Measurements from ENCODE around the gene CACNB3. TPM values are rescaled to one million over a fixed set of nuclear protein-coding genes. Genes with fewer than 3 reads are reported as not detected.

CACNB3 gene
- total RNA-seq, 1 donor from 2014 or later, result 25.0 TPM

DNA sequence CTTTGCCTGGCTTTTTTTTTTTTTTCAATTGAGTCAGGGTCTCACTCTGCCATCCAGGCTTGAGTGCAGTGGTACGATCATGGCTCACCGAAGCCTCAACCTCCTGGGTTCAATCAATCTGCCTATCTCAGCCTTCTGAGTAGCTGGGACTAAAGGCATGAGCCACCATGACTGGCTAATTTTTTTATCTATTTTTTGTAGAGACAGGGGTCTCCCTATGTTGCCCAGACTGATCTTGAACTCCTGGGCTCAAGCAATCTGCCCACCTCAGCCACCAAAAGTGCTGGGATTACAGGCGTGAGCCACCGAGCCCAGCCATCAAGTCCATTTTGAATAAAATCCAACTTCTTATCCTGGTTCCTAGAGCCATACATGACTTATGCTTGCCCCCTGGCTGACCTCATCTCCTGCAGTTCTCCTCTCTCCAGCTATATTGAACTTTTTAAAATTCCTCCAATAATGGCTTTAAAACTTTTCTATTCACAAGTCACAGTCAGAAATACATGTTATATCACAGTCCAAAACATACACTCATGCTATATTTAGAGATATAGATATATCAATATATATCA, 57.7 kb downstream of the CACNB3 start:
- Histone ChIP-seq H3K9ac (no peak overlapping the region), H3K36me3 (no peaks in the 10 kb centered on the region), H3K4me3 (no peak overlapping the region), H3K4me2 (no peak overlapping the region), H3K4me1 (peaks cover 10% of the 10 kb centered on the region), H3K9me3 (ENCODE audit: low read depth) (no peaks in the 10 kb centered on the region), H4K20me1 (ENCODE audit: low read depth) (no peaks in the 10 kb centered on the region), H3K27me3 (no peaks in the 10 kb centered on the region), H3K27ac (no peak overlapping the region), H3K79me2 (ENCODE audit: low read depth) (no peaks in the 10 kb centered on the region), H2AFZ (replicated peaks) (no peak overlapping the region), H3F3A (ENCODE audit: low read depth) (peaks cover 3% of the 10 kb centered on the region)
- Mint-ChIP-seq H3K27me3 (ENCODE audit: insufficient read depth, low read depth) (peaks cover 16% of the 10 kb centered on the region), H3K36me3 (no peaks in the 10 kb centered on the region), H3K27ac (no peak overlapping the region), H3K4me3 (no peak overlapping the region), H3K9me3 (no peaks in the 10 kb centered on the region), H3K4me1 (peaks cover 28% of the 10 kb centered on the region)
- no peak for TF ChIP-seq EZH2phosphoT487 (IDR thresholded peaks at IDR 0.05)
- TF ChIP-seq, protein P1, sequence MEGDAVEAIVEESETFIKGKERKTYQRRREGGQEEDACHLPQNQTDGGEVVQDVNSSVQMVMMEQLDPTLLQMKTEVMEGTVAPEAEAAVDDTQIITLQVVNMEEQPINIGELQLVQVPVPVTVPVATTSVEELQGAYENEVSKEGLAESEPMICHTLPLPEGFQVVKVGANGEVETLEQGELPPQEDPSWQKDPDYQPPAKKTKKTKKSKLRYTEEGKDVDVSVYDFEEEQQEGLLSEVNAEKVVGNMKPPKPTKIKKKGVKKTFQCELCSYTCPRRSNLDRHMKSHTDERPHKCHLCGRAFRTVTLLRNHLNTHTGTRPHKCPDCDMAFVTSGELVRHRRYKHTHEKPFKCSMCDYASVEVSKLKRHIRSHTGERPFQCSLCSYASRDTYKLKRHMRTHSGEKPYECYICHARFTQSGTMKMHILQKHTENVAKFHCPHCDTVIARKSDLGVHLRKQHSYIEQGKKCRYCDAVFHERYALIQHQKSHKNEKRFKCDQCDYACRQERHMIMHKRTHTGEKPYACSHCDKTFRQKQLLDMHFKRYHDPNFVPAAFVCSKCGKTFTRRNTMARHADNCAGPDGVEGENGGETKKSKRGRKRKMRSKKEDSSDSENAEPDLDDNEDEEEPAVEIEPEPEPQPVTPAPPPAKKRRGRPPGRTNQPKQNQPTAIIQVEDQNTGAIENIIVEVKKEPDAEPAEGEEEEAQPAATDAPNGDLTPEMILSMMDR (IDR thresholded peaks at IDR 0.05), result no peak
- TF ChIP-seq EZH2 (IDR thresholded peaks at IDR 0.05), result no peak
- DNase-seq (ENCODE audit: low spot score), result no peak

Small RNAs within 50 kb of the gene (microRNA-seq; reads per million reads assigned to microRNA genes)
- gene MIR4701, result not detected

Small RNAs within 50 kb of the gene (small RNA-seq; reads per million reads assigned to genes)
- not detected for gene MIR4701
- gene RF00019, result not detected

Other genes starting within 250 kb of the CACNB3 start
- gene LALBA, start 248.4 kb upstream of the CACNB3 start, total RNA-seq (ENCODE audit: low replicate concordance), result not detected in 2 replicates
- gene KANSL2, start 136.3 kb upstream of the CACNB3 start, total RNA-seq (ENCODE audit: low replicate concordance), result 82.6 and 97.5 TPM in 2 replicates
- gene CCNT1, start 101.8 kb upstream of the CACNB3 start, total RNA-seq (ENCODE audit: low replicate concordance), result 43.1 and 64.2 TPM in 2 replicates
- gene ADCY6, start 29.4 kb upstream of the CACNB3 start, total RNA-seq (ENCODE audit: low replicate concordance), result 22.4 and 42.4 TPM in 2 replicates
- gene DDX23, start 33.7 kb downstream of the CACNB3 start, total RNA-seq (ENCODE audit: low replicate concordance), result 95.6 and 109 TPM in 2 replicates
- gene RND1, start 47.4 kb downstream of the CACNB3 start, total RNA-seq (ENCODE audit: low replicate concordance), result 9.8 and 16.7 TPM in 2 replicates
- gene FKBP11, start 107.0 kb downstream of the CACNB3 start, total RNA-seq (ENCODE audit: low replicate concordance), result 12.6 and 18.2 TPM in 2 replicates
- 84.1 and 144 TPM in 2 replicates for gene ARF3, start 139.0 kb downstream of the CACNB3 start, total RNA-seq (ENCODE audit: low replicate concordance)
- gene WNT10B, start 153.2 kb downstream of the CACNB3 start, total RNA-seq (ENCODE audit: low replicate concordance), result 0.07 and 1.2 TPM in 2 replicates
- gene WNT1, start 159.8 kb downstream of the CACNB3 start, total RNA-seq (ENCODE audit: low replicate concordance), result 0.56 TPM in 1 of 2 replicates, not detected in the other
- gene DDN, start 180.9 kb downstream of the CACNB3 start, total RNA-seq (ENCODE audit: low replicate concordance), result 0.25 TPM in 1 of 2 replicates, not detected in the other
- gene PRKAG1, start 200.3 kb downstream of the CACNB3 start, total RNA-seq (ENCODE audit: low replicate concordance), result 32.4 and 41.8 TPM in 2 replicates
- gene KMT2D, start 242.3 kb downstream of the CACNB3 start, total RNA-seq (ENCODE audit: low replicate concordance), result 19.0 and 31.3 TPM in 2 replicates

All from neural progenitor cell (in vitro differentiated cells).